HG03108 (cell line): ENCODE results near the gene TSPAN5.
"Not testable (repeated sequence)": the region's sequence is repeated elsewhere in the genome, so short reads cannot be mapped to it uniquely, and the experiment has no call there.

Source experiments
- ATAC-seq: cut with Tn5 transposase; IDR thresholded peaks from one replicate; pipeline ENCODE4 v1.9.1; 2021; ENCODE audit warnings: moderate library complexity; ENCODE audit not compliant: unreplicated experiment

TSPAN5 gene

DNA sequence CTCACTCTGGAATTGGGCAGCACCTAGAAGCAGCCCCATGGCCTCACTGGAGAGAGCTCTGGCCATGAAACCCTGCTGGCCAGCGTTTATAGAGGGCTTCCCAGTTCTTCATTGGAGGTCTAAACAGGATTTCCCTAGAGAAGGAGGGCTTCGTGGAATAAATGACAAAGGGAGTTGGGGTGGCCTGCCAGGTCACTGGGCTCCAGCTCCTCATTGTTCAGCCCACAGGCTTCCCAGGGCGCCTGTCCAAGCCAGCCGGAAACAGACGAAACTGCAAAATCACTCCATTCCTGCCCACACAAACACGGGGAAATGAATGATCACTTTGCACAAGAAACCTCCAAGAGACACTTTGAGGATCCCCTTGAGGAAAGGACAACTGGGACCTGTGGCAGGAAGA lies 189.7 kb downstream of the TSPAN5 start:
- ATAC-seq, result no peak

DNA sequence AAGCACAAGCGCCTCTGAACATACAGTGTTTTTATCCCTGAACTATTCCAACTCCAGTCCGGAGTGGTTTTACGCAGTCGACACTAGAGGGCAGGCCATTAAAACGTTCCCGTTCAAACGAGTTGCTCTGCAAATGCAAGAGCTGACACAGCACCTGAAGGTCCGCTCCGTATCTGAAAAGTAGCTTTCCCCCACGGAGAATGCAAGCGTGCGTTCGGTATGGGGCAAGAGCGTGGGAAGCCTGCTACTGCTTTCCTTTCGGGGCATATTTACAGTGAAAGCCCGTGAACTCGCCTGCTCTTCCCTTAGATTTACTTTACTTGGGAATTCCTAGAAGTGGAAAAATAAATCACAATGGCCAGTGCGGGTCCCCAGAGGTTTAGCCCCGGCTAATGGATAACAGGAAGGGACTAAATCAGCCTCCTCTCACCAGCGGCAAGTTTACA lies 190.8 kb downstream of the TSPAN5 start:
- peak; percentile 90 for ATAC-seq

DNA sequence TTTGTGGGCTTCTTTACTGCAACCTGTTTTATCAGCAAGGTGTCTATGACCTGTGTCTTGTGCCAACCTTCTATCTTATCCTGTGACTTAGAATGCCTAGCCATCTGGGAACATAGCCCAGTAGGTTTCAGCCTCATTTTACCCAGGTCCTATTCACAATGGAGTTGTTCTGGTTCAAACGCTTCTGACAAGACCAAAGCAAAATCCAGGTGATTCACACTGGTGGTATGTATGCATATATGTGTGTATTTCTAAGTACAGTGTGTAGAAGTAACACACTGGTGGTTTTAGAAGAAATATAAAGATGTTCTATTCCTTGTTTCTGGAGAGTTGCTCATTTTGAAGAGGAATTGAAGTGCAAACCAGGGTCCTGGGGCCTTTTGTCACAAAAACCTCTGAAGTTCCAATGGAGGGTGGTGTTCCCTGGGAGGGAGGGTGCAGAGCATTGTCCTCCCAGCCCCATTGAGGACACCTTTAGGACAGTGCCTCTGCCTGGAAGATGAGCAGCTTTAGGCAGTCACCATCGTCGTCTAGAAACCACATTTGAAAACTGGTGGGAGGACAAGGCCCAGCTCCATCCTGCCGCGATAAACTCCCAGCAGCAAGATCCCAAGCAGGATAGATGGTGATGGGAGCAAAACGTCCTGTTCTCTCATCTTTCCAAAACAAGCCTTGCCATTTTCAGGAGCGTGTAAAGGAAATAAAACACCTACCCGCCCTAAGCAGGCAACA lies 191.4 kb downstream of the TSPAN5 start:
- no peak for ATAC-seq

DNA sequence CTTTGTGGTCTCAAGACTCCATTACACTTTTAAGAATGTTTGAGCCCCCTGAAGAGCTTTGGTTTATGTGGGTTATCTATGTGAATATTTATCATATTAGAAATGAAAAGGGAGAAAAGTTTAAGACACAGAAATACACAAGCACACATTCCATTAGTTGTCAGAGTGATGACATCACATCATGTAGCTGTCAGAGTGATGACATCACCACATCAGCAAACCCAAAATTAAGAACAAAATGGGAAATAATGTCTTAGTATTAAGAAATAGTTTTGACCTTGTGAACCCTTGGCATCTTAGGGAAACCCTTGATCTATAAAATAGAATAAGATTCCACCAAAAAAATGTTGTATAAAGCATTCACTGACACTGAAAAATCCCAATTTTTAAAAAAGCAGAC lies 195.9 kb downstream of the TSPAN5 start:
- ATAC-seq, result no peak

DNA sequence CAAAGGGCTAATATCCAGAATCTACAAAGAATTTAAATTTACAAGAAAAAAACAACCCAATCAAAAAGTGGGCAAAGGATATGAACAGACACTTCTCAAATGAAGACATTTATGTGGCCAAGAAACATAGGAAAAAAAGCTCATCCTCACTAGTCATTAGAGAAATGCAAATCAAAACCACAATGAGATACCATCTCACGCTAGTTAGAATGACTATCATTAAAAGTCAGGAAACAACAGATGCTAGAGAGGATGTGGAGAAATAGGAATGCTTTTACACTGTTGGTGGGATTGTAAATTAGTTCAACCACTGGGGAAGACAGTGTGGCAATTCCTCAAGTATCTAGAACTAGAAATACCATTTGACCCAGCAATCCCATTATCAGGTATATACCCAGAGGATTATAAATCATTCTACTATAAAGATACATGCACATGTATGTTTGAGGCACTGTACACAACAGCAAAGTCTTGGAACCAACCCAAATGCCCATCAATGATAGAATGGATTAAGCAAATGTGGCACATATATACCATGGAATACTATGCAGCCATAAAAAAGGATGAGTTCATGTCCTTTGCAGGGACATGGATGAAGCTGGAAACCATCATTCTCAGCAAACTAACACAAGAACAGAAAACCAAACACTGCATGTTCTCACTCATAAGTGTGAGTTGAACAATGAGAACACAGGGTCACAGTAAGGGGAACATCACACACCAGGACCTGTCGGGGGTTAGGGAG lies 197.1 kb downstream of the TSPAN5 start:
- not testable (repeated sequence) for ATAC-seq

DNA sequence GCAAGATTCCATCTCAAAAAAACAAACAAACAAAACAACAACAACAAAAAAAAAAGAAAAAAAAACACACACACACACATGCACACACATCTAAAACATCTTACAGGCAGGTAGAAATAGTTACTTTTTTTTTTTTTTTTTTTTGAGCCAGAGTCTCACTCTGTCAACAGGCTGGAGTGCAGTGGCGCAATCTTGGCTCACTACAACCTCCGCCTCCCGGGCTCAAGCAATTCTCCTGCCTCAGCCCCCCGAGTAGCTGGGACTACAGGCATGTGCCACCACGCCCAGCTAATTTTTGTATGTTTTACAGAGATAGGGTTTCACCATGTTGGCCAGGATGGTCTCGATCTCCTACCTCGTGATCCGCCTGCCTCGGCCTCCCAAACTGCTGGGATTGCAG lies 201.0 kb downstream of the TSPAN5 start:
- ATAC-seq, result not testable (repeated sequence)

DNA sequence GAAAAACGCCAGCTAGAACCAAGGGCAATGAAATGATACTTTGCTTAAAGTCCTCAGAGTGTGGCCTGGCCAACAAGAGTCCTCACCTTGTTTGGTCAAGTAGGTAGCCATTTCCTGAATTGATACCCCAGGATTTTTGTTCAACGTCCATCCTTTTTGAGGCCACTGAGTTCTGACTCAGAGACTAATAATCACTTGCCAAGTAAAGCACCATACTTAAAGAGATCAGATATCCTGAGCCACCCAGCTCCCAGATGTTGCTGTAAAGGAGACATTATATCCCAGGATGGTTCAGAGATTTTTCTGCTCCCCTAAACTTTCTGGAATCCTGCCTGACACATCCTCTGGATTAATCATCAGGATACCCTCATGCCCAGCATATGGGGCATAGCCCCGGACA lies 206.3 kb downstream of the TSPAN5 start:
- no peak for ATAC-seq

DNA sequence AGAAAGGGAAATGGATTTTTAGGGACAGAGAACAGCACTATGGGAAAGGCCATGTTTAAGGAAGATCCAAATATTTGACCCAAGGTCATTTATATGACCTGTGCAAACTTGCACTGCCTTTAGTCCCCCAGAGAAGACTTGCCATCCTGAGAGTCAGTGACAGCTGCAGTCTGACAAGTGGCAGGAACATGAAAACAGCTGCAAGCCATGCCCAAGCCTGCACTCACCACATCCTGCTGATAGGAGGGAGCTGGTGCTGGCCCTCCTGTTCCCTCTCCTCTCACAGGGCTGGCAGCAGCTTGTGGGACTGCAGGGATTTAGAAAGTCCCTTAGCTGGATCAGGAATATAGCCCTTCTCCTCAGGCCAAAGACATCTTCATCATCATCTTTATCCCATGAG lies 209.5 kb downstream of the TSPAN5 start:
- peak; percentile 32 for ATAC-seq

DNA sequence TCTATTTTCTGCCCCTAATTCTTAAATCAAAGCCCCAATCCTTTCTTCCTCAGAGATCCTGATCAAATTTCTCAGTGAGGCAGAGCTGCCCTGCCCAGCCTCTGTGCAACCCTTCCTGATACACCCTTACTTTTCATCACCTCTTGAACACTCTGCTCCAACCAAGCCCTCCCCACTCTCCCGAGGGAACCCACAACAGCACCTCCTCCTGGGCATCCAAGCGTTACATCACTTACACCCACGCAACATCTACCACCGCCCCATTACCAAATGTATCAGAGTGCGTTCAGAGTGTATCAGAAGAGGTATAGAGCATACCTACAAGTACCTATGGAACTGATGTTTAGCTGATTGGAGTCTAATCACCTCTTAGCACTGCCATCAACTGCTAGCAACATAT lies 210.8 kb downstream of the TSPAN5 start:
- no peak for ATAC-seq

DNA sequence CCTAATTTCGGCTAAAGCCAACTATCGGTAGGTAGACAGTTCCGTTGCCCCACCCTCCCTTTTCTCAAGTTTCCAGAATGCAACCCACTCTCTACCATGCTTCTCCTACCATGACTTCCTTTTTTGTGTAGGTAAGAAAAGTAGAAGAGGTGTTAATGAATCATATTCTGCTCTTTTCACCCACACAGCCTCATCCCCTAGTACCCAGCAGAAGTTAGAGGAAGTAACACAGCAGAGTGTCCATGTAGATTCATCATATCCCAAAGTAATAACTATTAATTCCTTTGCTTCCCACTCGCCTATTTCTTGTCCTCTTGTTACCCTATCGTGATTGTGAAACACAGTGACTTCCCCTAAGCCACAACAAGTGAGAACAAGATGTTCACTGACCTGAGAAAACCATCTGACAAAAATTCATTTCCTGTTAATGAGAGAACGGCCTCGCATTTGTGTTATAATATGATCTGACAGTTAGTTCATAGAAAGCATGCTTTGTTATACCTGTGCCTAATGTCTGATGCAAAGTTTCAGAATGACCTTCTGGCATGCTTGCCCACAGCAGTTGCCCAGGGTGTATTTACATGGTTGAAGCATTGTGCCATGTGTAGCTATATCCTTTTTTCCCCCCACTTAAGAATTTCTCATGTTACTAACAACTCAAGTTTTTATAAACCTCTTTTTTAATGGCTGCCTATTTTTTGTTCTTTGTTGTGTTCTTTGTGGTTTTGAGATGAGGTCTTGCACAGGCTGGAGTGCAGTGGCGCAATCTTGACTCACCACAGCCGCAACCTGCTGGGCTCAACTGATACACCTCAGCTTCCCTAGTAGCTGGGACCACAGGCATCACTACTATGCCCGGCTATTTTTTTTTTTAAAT lies 211.7 kb downstream of the TSPAN5 start:
- peak; percentile 69 for ATAC-seq

DNA sequence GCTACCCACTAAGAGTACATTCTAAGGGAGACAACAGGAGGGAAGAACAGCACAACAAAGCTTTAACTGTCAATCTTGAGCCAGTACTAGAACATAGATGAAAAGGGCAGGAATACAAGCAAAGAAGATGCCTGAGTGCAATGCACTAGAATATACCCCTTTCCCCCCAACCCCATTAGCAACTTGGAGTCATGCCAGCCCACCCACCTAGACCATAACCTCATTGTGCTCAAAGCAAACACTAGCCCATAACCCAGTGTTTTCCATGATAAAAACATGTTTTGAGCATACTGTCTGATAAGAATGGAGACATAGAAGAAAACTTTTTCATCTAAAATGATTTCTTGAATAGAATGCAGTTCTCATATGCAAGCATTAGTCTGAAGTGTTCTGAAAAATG lies 214.0 kb downstream of the TSPAN5 start:
- ATAC-seq, result no peak

DNA sequence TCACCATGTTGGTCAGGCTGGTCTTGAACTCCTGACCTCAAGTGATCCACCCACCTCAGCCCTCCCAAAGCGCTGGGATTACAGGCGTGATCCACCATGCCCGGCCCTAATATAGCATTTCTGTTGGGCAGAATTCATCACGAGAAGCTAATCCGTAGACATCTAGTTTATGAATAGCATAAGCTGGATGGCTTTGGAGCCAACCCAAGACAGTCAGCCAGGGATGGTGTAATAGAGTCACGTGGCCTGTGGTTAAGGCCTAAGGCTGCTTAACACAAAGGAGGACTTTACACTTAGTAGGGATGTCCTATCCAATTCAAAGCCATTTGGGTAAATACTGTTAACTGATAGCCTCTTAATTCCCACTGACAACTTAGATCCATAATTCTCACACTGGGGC lies 223.6 kb downstream of the TSPAN5 start:
- ATAC-seq, result no peak

DNA sequence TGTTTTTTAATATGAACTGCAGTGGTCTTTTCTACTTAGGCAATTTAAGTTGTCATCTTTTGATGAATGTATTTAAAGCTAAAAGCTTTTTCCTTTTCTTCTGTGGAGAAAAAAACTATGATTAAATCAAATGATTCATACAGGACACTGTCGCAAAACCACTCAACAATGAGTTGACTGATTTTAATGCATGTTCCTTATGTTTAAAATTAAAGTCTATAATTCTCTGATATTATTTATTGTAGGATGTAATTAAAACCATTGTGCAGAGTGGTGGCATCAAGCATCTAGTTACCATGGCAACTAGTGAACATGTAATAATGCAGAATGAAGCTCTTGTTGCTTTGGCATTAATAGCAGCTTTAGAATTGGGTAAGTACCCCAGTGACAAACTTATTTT lies 224.7 kb downstream of the TSPAN5 start:
- no peak for ATAC-seq

DNA sequence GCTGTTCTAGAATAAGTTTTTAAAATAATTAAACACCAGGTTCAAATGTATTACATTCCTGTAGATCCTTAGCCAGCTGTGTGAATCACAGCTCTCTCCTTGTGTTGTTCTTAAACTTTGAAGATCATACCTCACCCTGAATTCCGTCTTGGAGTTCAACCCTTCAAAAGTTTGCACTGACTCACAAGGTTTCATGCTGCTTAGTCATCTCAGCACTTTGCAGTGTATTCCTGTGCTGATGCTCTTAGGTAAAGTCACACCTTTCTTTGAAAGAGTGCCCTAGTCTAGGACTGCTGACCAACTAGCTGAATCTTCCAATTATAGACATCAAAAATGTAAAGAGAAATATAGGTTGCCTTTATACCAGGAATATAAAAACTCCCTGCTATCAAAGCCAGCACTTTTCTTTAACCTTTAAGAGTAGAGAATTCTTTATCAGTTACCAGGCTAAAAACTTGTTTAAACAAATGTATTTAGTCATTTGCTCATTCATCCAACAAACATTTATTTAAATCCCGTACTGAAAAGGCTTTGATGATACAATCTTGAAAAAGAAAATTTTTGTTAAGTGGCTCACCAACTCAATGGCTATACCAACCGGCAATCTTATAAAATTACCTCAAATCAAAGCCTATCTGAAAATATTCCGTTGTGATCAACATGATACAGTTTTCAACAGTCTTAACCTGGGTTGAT lies 227.6 kb downstream of the TSPAN5 start:
- no peak for ATAC-seq

DNA sequence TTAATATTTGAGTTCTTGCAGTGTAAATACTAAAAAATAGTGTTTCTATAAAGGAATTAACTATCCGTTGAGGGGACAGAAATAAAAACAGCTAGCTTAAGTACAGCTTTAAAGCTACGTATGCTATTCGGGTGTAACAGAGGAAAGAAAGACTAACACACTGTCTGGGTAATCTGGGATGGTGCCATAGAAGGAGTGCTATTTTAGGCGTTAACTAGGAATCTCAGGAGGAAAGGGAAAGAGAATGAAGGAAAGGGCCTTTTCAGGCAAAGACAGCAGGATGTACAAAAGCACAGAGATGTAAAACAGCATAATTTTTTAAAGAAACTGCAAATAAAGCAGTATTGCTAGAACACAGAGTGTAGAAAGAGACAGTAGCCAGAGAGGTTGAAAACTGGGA lies 235.4 kb downstream of the TSPAN5 start:
- ATAC-seq, result no peak

DNA sequence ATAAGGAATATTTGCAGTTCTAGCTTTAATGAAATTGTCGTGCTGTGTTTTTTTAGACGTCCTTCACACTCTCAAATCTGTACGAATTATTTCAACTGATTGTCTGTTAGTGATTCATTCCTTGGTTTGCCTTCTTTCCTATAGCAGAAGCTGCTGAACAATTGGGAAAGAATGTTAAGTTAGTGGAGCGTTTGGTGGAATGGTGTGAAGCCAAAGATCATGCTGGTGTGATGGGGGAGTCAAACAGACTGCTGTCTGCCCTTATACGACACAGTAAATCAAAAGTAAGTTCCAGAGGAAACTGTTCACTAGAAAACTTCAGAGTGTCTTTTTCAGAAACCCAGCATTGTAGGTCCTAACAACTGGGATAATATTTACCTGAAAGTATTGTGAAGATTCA lies 237.3 kb downstream of the TSPAN5 start:
- ATAC-seq, result no peak
